ENCODE results near the gene COMP. TPM values are rescaled to one million over a fixed set of nuclear protein-coding genes. Genes with fewer than 3 reads are reported as not detected.

Gene COMP
- total RNA-seq, 6 donors from 2014 or later: 1.8 to 8.5 (median 4.3) TPM; not detected in 2

GRCh38 chr19:18754501-18754900 lies 36.6 kb downstream of the COMP start:
- no peak for DNase-seq
- H3K9me3 ChIP-seq: no peaks in the 10 kb centered on the region
- H3K4me1 ChIP-seq: peaks cover 0 to 6% (median 1%) of the 10 kb centered on the region in 4 donors
- TF ChIP-seq POLR2A (IDR thresholded peaks at IDR 0.05) (no peak), CTCF (IDR thresholded peaks at IDR 0.05) (no peak), EP300 (IDR thresholded peaks at IDR 0.05) (no peak), POLR2AphosphoS5 (IDR thresholded peaks at IDR 0.05) (no peak)
- no peak overlapping the region for H3K27ac ChIP-seq
- ATAC-seq (ENCODE audit: low FRiP score in 2 of 2): no peak
- peaks cover 0 to 32% (median 11%) of the 10 kb centered on the region in 4 donors for H3K36me3 ChIP-seq
- no peaks in the 10 kb centered on the region for H3K27me3 ChIP-seq
- WGBS, 2 donors: 86 to 87% methylated on average over 4 of the region's 4 CpGs
- H3K4me3 ChIP-seq: no peak overlapping the region

GRCh38 chr19:18751571-18751970 lies 39.5 kb downstream of the COMP start:
- ATAC-seq (ENCODE audit: low FRiP score in 2 of 2): no peak
- WGBS, 2 donors: 90 to 93% methylated on average over 10 of the region's 10 CpGs

GRCh38 chr19:18750295-18750970 lies 40.7 kb downstream of the COMP start:
- no peak overlapping the region for H3K27ac ChIP-seq
- no peak overlapping the region for H3K4me3 ChIP-seq
- H3K9me3 ChIP-seq: no peaks in the 10 kb centered on the region
- ATAC-seq (ENCODE audit: low FRiP score in 2 of 2) (no peak), DNase-seq (peak in 1 of 2 donors; percentile 57)
- H3K4me1 ChIP-seq: no peaks in the 10 kb centered on the region
- 94 to 96% methylated on average over 9 to 19 of the region's 19 CpGs for WGBS, 2 donors
- no peaks in the 10 kb centered on the region for H3K27me3 ChIP-seq
- H3K36me3 ChIP-seq: peaks cover 0 to 33% (median 11%) of the 10 kb centered on the region in 4 donors
- TF ChIP-seq POLR2AphosphoS5 (IDR thresholded peaks at IDR 0.05) (no peak), POLR2A (IDR thresholded peaks at IDR 0.05) (no peak), EP300 (IDR thresholded peaks at IDR 0.05) (no peak), CTCF (IDR thresholded peaks at IDR 0.05) (no peak)

More at GRCh38 chr19:18751571-18751970, 39.5 kb downstream of the COMP start:
- TF ChIP-seq EP300 (IDR thresholded peaks at IDR 0.05) (no peak), POLR2AphosphoS5 (IDR thresholded peaks at IDR 0.05) (no peak)
- no peak for DNase-seq
- no peak overlapping the region for H3K27ac ChIP-seq
- no peaks in the 10 kb centered on the region for H3K9me3 ChIP-seq
- H3K4me3 ChIP-seq: no peak overlapping the region
- peaks cover 0 to 2% (median 0%) of the 10 kb centered on the region in 4 donors for H3K4me1 ChIP-seq
- no peaks in the 10 kb centered on the region for H3K27me3 ChIP-seq
- H3K36me3 ChIP-seq: peaks cover 0 to 33% (median 11%) of the 10 kb centered on the region in 4 donors

- Histone ChIP-seq H3K27me3 (no peaks in the 10 kb centered on the region), H3K4me3 (no peak overlapping the region), H3K9me3 (no peaks in the 10 kb centered on the region), H3K36me3 (peaks cover 0 to 33% (median 11%) of the 10 kb centered on the region in 4 donors), H3K4me1 (no peaks in the 10 kb centered on the region), H3K27ac (no peak overlapping the region)
- WGBS, 2 donors: 93 to 95% methylated on average over 22 to 23 of the region's 23 CpGs
- TF ChIP-seq EP300 (IDR thresholded peaks at IDR 0.05) (no peak), POLR2AphosphoS5 (IDR thresholded peaks at IDR 0.05) (no peak), POLR2A (IDR thresholded peaks at IDR 0.05) (no peak), CTCF (IDR thresholded peaks at IDR 0.05) (no peak)
- peak in 1 of 2 donors; percentile 61 for DNase-seq
- no peak for ATAC-seq (ENCODE audit: low FRiP score in 2 of 2)
Measured at GRCh38 chr19:18749362-18750231, 41.5 kb downstream of the COMP start.
